Measurements from ENCODE around the gene SLC43A1. TPM values are rescaled to one million over a fixed set of nuclear protein-coding genes. Genes with fewer than 3 reads are reported as not detected.

The SLC43A1 gene
- total RNA-seq, 1 experiment from 2014 or later = 3.2 TPM

- Histone ChIP-seq H3K36me3 (no peaks in the 10 kb centered on the region), H3K4me3 (no peak overlapping the region)
- no peak for DNase-seq
These were observed 6.9 kb downstream of the SLC43A1 start for GRCh38 chr11:57508341-57509170.

GRCh38 chr11:57506522-57506921 is 9.0 kb downstream of the SLC43A1 start:
- H3K4me3 ChIP-seq = no peak overlapping the region

More at GRCh38 chr11:57508341-57509170, 6.9 kb downstream of the SLC43A1 start:
- Histone ChIP-seq H3K27me3 (no peaks in the 10 kb centered on the region), H3K9me3 (no peaks in the 10 kb centered on the region)

GRCh38 chr11:57504511-57504910 is 11.0 kb downstream of the SLC43A1 start:
- no peaks in the 10 kb centered on the region for H3K27me3 ChIP-seq
- H3K4me3 ChIP-seq = no peak overlapping the region
- no peaks in the 10 kb centered on the region for H3K36me3 ChIP-seq
- no peak for DNase-seq
- no peaks in the 10 kb centered on the region for H3K9me3 ChIP-seq

More at GRCh38 chr11:57506522-57506921, 9.0 kb downstream of the SLC43A1 start:
- no peaks in the 10 kb centered on the region for H3K27me3 ChIP-seq
- no peak for DNase-seq
- no peaks in the 10 kb centered on the region for H3K9me3 ChIP-seq
- H3K36me3 ChIP-seq = no peaks in the 10 kb centered on the region

GRCh38 chr11:57502870-57503269 is 12.6 kb downstream of the SLC43A1 start:
- no peak for DNase-seq
- Histone ChIP-seq H3K4me3 (no peak overlapping the region), H3K36me3 (no peaks in the 10 kb centered on the region), H3K27me3 (no peaks in the 10 kb centered on the region), H3K9me3 (no peaks in the 10 kb centered on the region)

- Histone ChIP-seq H3K9me3 (no peaks in the 10 kb centered on the region), H3K4me3 (no peak overlapping the region), H3K27me3 (no peaks in the 10 kb centered on the region), H3K36me3 (no peaks in the 10 kb centered on the region)
- DNase-seq = no peak
These were observed 13.1 kb downstream of the SLC43A1 start for GRCh38 chr11:57502376-57502775.

GRCh38 chr11:57501953-57502352 is 13.5 kb downstream of the SLC43A1 start:
- DNase-seq = no peak

GRCh38 chr11:57500926-57501325 is 14.6 kb downstream of the SLC43A1 start:
- no peaks in the 10 kb centered on the region for H3K27me3 ChIP-seq
- H3K9me3 ChIP-seq = no peaks in the 10 kb centered on the region
- H3K36me3 ChIP-seq = no peaks in the 10 kb centered on the region
- no peak for DNase-seq
- H3K4me3 ChIP-seq = no peak overlapping the region

More at GRCh38 chr11:57501953-57502352, 13.5 kb downstream of the SLC43A1 start:
- Histone ChIP-seq H3K4me3 (no peak overlapping the region), H3K27me3 (no peaks in the 10 kb centered on the region), H3K36me3 (no peaks in the 10 kb centered on the region), H3K9me3 (no peaks in the 10 kb centered on the region)

- no peak overlapping the region for H3K4me3 ChIP-seq
- H3K9me3 ChIP-seq = no peaks in the 10 kb centered on the region
- no peak for DNase-seq
- no peaks in the 10 kb centered on the region for H3K27me3 ChIP-seq
- H3K36me3 ChIP-seq = no peaks in the 10 kb centered on the region
These were observed 15.0 kb downstream of the SLC43A1 start for GRCh38 chr11:57500515-57500914.

GRCh38 chr11:57499983-57500461 is 15.5 kb downstream of the SLC43A1 start:
- H3K27me3 ChIP-seq = no peaks in the 10 kb centered on the region

GRCh38 chr11:57499413-57499982 is 16.0 kb downstream of the SLC43A1 start:
- H3K9me3 ChIP-seq = no peaks in the 10 kb centered on the region
- peak overlapping the region; percentile 28 for H3K4me3 ChIP-seq
- H3K27me3 ChIP-seq = no peaks in the 10 kb centered on the region
- no peaks in the 10 kb centered on the region for H3K36me3 ChIP-seq
- DNase-seq = peak; percentile 95

More at GRCh38 chr11:57499983-57500461, 15.5 kb downstream of the SLC43A1 start:
- H3K4me3 ChIP-seq = peak overlapping the region; percentile 28
- no peaks in the 10 kb centered on the region for H3K36me3 ChIP-seq
- no peaks in the 10 kb centered on the region for H3K9me3 ChIP-seq
- DNase-seq = no peak

GRCh38 chr11:57498540-57498939 is 17.0 kb downstream of the SLC43A1 start:
- DNase-seq = no peak
- no peak overlapping the region for H3K4me3 ChIP-seq
- H3K9me3 ChIP-seq = no peaks in the 10 kb centered on the region
- H3K36me3 ChIP-seq = no peaks in the 10 kb centered on the region
- no peaks in the 10 kb centered on the region for H3K27me3 ChIP-seq

- no peak for DNase-seq
- no peaks in the 10 kb centered on the region for H3K27me3 ChIP-seq
- H3K4me3 ChIP-seq = no peak overlapping the region
- H3K9me3 ChIP-seq = no peaks in the 10 kb centered on the region
- H3K36me3 ChIP-seq = no peaks in the 10 kb centered on the region
These were observed 17.9 kb downstream of the SLC43A1 start for GRCh38 chr11:57497303-57498247.

GRCh38 chr11:57496109-57496820 is 19.2 kb downstream of the SLC43A1 start:
- no peaks in the 10 kb centered on the region for H3K36me3 ChIP-seq
- H3K9me3 ChIP-seq = no peaks in the 10 kb centered on the region
- no peak overlapping the region for H3K4me3 ChIP-seq
- no peak for DNase-seq
- H3K27me3 ChIP-seq = no peaks in the 10 kb centered on the region

- Histone ChIP-seq H3K27me3 (no peaks in the 10 kb centered on the region), H3K4me3 (no peak overlapping the region), H3K36me3 (no peaks in the 10 kb centered on the region), H3K9me3 (no peaks in the 10 kb centered on the region)
- peak; percentile 15 for DNase-seq
These were observed 21.7 kb downstream of the SLC43A1 start for GRCh38 chr11:57493507-57494503.

GRCh38 chr11:57491371-57492061 is 24.0 kb downstream of the SLC43A1 start:
- Histone ChIP-seq H3K9me3 (no peaks in the 10 kb centered on the region), H3K36me3 (no peaks in the 10 kb centered on the region), H3K4me3 (no peak overlapping the region), H3K27me3 (no peaks in the 10 kb centered on the region)
- DNase-seq = no peak

All from MG63 (cell line).